ENCODE data around the gene MKKS. TPM values are rescaled to one million over a fixed set of nuclear protein-coding genes. Genes with fewer than 3 reads are reported as not detected.
A peak's percentile ranks its signal among the peaks of the same experiment; 100 is the strongest.

Gene MKKS
- total RNA-seq, 2 donors from 2014 or later = 2.2 to 6.4 TPM

GRCh38 chr20:10463622-10464021 is 29.6 kb upstream of the MKKS start:
- no peak overlapping the region for H3K27ac Mint-ChIP-seq

GRCh38 chr20:10462516-10462915 is 28.5 kb upstream of the MKKS start:
- peaks cover 40 to 54% of the 10 kb centered on the region in 2 donors for H3K36me3 Mint-ChIP-seq
- no peak for ATAC-seq
- H3K27ac Mint-ChIP-seq = no peak overlapping the region
- H3K9me3 Mint-ChIP-seq = peaks cover 0 to 4% of the 10 kb centered on the region in 2 donors
- DNase-seq (ENCODE audit: low spot score in 2 of 2) = no peak

More at GRCh38 chr20:10463622-10464021, 29.6 kb upstream of the MKKS start:
- peaks cover 0 to 4% of the 10 kb centered on the region in 2 donors for H3K9me3 Mint-ChIP-seq
- DNase-seq (ENCODE audit: low spot score in 2 of 2) = no peak
- no peak for ATAC-seq
- peaks cover 38 to 47% of the 10 kb centered on the region in 2 donors for H3K36me3 Mint-ChIP-seq

GRCh38 chr20:10461495-10461894 is 27.5 kb upstream of the MKKS start:
- no peak for ATAC-seq
- H3K36me3 Mint-ChIP-seq = peaks cover 46 to 62% of the 10 kb centered on the region in 2 donors
- H3K9me3 Mint-ChIP-seq = peaks cover 4 to 12% of the 10 kb centered on the region in 2 donors
- peak overlapping the region in 1 of 2 donors; percentile 65 for H3K27ac Mint-ChIP-seq
- DNase-seq (ENCODE audit: low spot score in 2 of 2) = no peak

- ATAC-seq (no peak), DNase-seq (ENCODE audit: low spot score in 2 of 2) (no peak)
- Mint-ChIP-seq H3K27ac (peak overlapping the region in 1 of 2 donors; percentile 43), H3K9me3 (peaks cover 4 to 12% of the 10 kb centered on the region in 2 donors), H3K36me3 (peaks cover 14 to 21% of the 10 kb centered on the region in 2 donors)
These were observed 20.2 kb upstream of the MKKS start for GRCh38 chr20:10454151-10454750.

GRCh38 chr20:10453241-10453640 is 19.2 kb upstream of the MKKS start:
- peak in 1 of 2 donors; percentile 19 for DNase-seq (ENCODE audit: low spot score in 2 of 2)
- Mint-ChIP-seq H3K9me3 (peaks cover 4 to 8% of the 10 kb centered on the region in 2 donors), H3K36me3 (peaks cover 7 to 11% of the 10 kb centered on the region in 2 donors), H3K27ac (peak overlapping the region; percentile 43 to 77)
- ATAC-seq = peak; percentile 71 to 83

GRCh38 chr20:10449270-10449669 is 15.2 kb upstream of the MKKS start:
- Mint-ChIP-seq H3K36me3 (no peaks in the 10 kb centered on the region), H3K9me3 (no peaks in the 10 kb centered on the region), H3K27ac (no peak overlapping the region)
- no peak for DNase-seq (ENCODE audit: low spot score in 2 of 2)
- no peak for ATAC-seq

- DNase-seq (ENCODE audit: low spot score in 2 of 2) (no peak), ATAC-seq (no peak)
- Mint-ChIP-seq H3K36me3 (no peaks in the 10 kb centered on the region), H3K9me3 (no peaks in the 10 kb centered on the region), H3K27ac (no peak overlapping the region)
These were observed 14.5 kb upstream of the MKKS start for GRCh38 chr20:10448270-10449156.

GRCh38 chr20:10447028-10447427 is 13.0 kb upstream of the MKKS start:
- no peaks in the 10 kb centered on the region for H3K9me3 Mint-ChIP-seq
- peak overlapping the region in 1 of 2 donors; percentile 55 for H3K27ac Mint-ChIP-seq
- peak; percentile 96 to 99 for ATAC-seq
- H3K36me3 Mint-ChIP-seq = no peaks in the 10 kb centered on the region
- peak in 1 of 2 donors; percentile 48 for DNase-seq (ENCODE audit: low spot score in 2 of 2)

GRCh38 chr20:10445758-10446157 is 11.7 kb upstream of the MKKS start:
- Mint-ChIP-seq H3K9me3 (no peaks in the 10 kb centered on the region), H3K27ac (no peak overlapping the region), H3K36me3 (no peaks in the 10 kb centered on the region)
- ATAC-seq (no peak), DNase-seq (ENCODE audit: low spot score in 2 of 2) (no peak)

GRCh38 chr20:10443936-10444335 is 9.9 kb upstream of the MKKS start:
- Mint-ChIP-seq H3K36me3 (no peaks in the 10 kb centered on the region), H3K9me3 (no peaks in the 10 kb centered on the region), H3K27ac (peak overlapping the region; percentile 7 to 70)
- DNase-seq (ENCODE audit: low spot score in 2 of 2) (no peak), ATAC-seq (no peak)

- peaks cover 0 to 18% of the 10 kb centered on the region in 2 donors for H3K36me3 Mint-ChIP-seq
- no peak for DNase-seq (ENCODE audit: low spot score in 2 of 2)
- H3K9me3 Mint-ChIP-seq = no peaks in the 10 kb centered on the region
- H3K27ac Mint-ChIP-seq = no peak overlapping the region
- ATAC-seq = no peak
These were observed 4.2 kb upstream of the MKKS start for GRCh38 chr20:10438217-10438616.

- Mint-ChIP-seq H3K9me3 (no peaks in the 10 kb centered on the region), H3K27ac (peak overlapping the region; percentile 96 to 97), H3K36me3 (peaks cover 0 to 18% of the 10 kb centered on the region in 2 donors)
- DNase-seq (ENCODE audit: low spot score in 2 of 2) = no peak
- ATAC-seq = no peak
These were observed 2.2 kb upstream of the MKKS start for GRCh38 chr20:10436053-10436699.

GRCh38 chr20:10434832-10435812 is 1.1 kb upstream of the MKKS start, which contains the start of gene SLX4IP:
Gene SLX4IP (plus strand): TSS chr20:10435305. CDS start chr20:10458205, 22,900 bp downstream.
- H3K36me3 Mint-ChIP-seq = peaks cover 0 to 18% of the 10 kb centered on the region in 2 donors
- DNase-seq (ENCODE audit: low spot score in 2 of 2) (peak; percentile 72 to 81), ATAC-seq (peak; percentile 64 to 72)
- peak within 1 kb of the TSS; percentile 96 to 97 for H3K27ac Mint-ChIP-seq
- no peaks in the 10 kb centered on the region for H3K9me3 Mint-ChIP-seq

GRCh38 chr20:10434467-10434831 is 427 bp upstream of the MKKS start:
- ATAC-seq (peak; percentile 44 to 62), DNase-seq (ENCODE audit: low spot score in 2 of 2) (peak; percentile 64 to 67)
- Mint-ChIP-seq H3K36me3 (peaks cover 0 to 18% of the 10 kb centered on the region in 2 donors), H3K27ac (peak overlapping the region; percentile 95 to 97), H3K9me3 (no peaks in the 10 kb centered on the region)

GRCh38 chr20:10433014-10433622 is 904 bp downstream of the MKKS start:
- ATAC-seq (no peak), DNase-seq (ENCODE audit: low spot score in 2 of 2) (no peak)
- Mint-ChIP-seq H3K27ac (peak overlapping the region; percentile 95 to 97), H3K9me3 (no peaks in the 10 kb centered on the region), H3K36me3 (peaks cover 0 to 18% of the 10 kb centered on the region in 2 donors)
